ENCODE data around the gene DUSP28.

The DUSP28 gene

GRCh38 chr2:240579771-240580614 lies 19.8 kb downstream of the DUSP28 start:
- H3K23ac ChIP-seq (ENCODE audit: low read length in 2 of 2), result no peak overlapping the region
- H3K36me3 ChIP-seq (ENCODE audit: control insufficient read depth in 1 of 2, insufficient read depth in 2 of 2, low read depth in 1 of 2, low read length in 2 of 2), result peaks cover 47 to 49% of the 10 kb centered on the region in 2 experiments
- H2BK5ac ChIP-seq (ENCODE audit: low read depth, low read length, poor library complexity, severe bottlenecking), result no peak overlapping the region
- no peak overlapping the region for H2BK15ac ChIP-seq (ENCODE audit: low read depth, poor library complexity, severe bottlenecking)
- H2AK5ac ChIP-seq (ENCODE audit: low read length, severe bottlenecking), result peak overlapping the region; percentile 12
- no peak overlapping the region for H2AFZ ChIP-seq (ENCODE audit: low read depth, low read length)
- H4K91ac ChIP-seq (ENCODE audit: low read length), result peak overlapping the region; percentile 22
- H3K9ac ChIP-seq (ENCODE audit: low read length), result peak overlapping the region; percentile 65
- peak overlapping the region in 1 of 2 experiments; percentile 40 for H3K4me3 ChIP-seq (ENCODE audit: insufficient read depth in 1 of 2, low read depth in 1 of 2, low read length in 2 of 2)
- peak overlapping the region in 1 of 2 experiments; percentile 40 for H3K4ac ChIP-seq (ENCODE audit: low read depth in 1 of 2, low read length in 2 of 2)
- peak overlapping the region in 1 of 2 experiments; percentile 76 for H2BK12ac ChIP-seq (ENCODE audit: low read length in 2 of 2)
- H3K9me3 ChIP-seq (ENCODE audit: control insufficient read depth, low read length), result no peaks in the 10 kb centered on the region
- H3K27ac ChIP-seq (ENCODE audit: low read length, poor library complexity, severe bottlenecking), result peak overlapping the region; percentile 33
- no peak overlapping the region for H2BK120ac ChIP-seq (ENCODE audit: low read depth, low read length)
- peaks cover 30% of the 10 kb centered on the region for H3K4me1 ChIP-seq (ENCODE audit: control insufficient read depth, insufficient read depth, low read depth, low read length)
- H4K8ac ChIP-seq (ENCODE audit: low read length), result peak overlapping the region; percentile 16
- peaks cover 54% of the 10 kb centered on the region for H3K79me1 ChIP-seq (replicated peaks; ENCODE audit: low read length, poor library complexity, severe bottlenecking)
- H3K4me2 ChIP-seq (ENCODE audit: low read length, poor library complexity, severe bottlenecking), result peak overlapping the region; percentile 40
- DNase-seq, result peak; percentile 95
- no peaks in the 10 kb centered on the region for H3K27me3 ChIP-seq (ENCODE audit: control insufficient read depth in 1 of 2, insufficient read depth in 1 of 2, low read length in 2 of 2)
- peak overlapping the region in 1 of 2 experiments; percentile 30 for H3K14ac ChIP-seq (ENCODE audit: low read length in 2 of 2)
- 46% methylated on average over 27 of the region's 27 CpGs for WGBS
- H3K18ac ChIP-seq (ENCODE audit: low read depth in 1 of 2, low read length in 2 of 2), result no peak overlapping the region

GRCh38 chr2:240581811-240582210 lies 21.7 kb downstream of the DUSP28 start:
- H3K18ac ChIP-seq (ENCODE audit: low read depth in 1 of 2, low read length in 2 of 2), result no peak overlapping the region
- no peak overlapping the region for H3K4me3 ChIP-seq (ENCODE audit: insufficient read depth in 1 of 2, low read depth in 1 of 2, low read length in 2 of 2)
- no peak overlapping the region for H2BK120ac ChIP-seq (ENCODE audit: low read depth, low read length)
- peaks cover 29 to 31% of the 10 kb centered on the region in 2 experiments for H3K36me3 ChIP-seq (ENCODE audit: control insufficient read depth in 1 of 2, insufficient read depth in 2 of 2, low read depth in 1 of 2, low read length in 2 of 2)
- no peak overlapping the region for H3K27ac ChIP-seq (ENCODE audit: low read length, poor library complexity, severe bottlenecking)
- no peaks in the 10 kb centered on the region for H3K9me3 ChIP-seq (ENCODE audit: control insufficient read depth, low read length)
- H3K4me2 ChIP-seq (ENCODE audit: low read length, poor library complexity, severe bottlenecking), result no peak overlapping the region
- no peak overlapping the region for H2BK12ac ChIP-seq (ENCODE audit: low read length in 2 of 2)
- peaks cover 42% of the 10 kb centered on the region for H3K79me1 ChIP-seq (replicated peaks; ENCODE audit: low read length, poor library complexity, severe bottlenecking)
- no peak overlapping the region for H2BK5ac ChIP-seq (ENCODE audit: low read depth, low read length, poor library complexity, severe bottlenecking)
- no peak overlapping the region for H3K23ac ChIP-seq (ENCODE audit: low read length in 2 of 2)
- H4K91ac ChIP-seq (ENCODE audit: low read length), result no peak overlapping the region
- H3K14ac ChIP-seq (ENCODE audit: low read length in 2 of 2), result no peak overlapping the region
- no peak overlapping the region for H2BK15ac ChIP-seq (ENCODE audit: low read depth, poor library complexity, severe bottlenecking)
- no peaks in the 10 kb centered on the region for H3K27me3 ChIP-seq (ENCODE audit: control insufficient read depth in 1 of 2, insufficient read depth in 1 of 2, low read length in 2 of 2)
- no peak overlapping the region for H3K4ac ChIP-seq (ENCODE audit: low read depth in 1 of 2, low read length in 2 of 2)
- peaks cover 37% of the 10 kb centered on the region for H3K4me1 ChIP-seq (ENCODE audit: control insufficient read depth, insufficient read depth, low read depth, low read length)
- no peak for DNase-seq
- H4K8ac ChIP-seq (ENCODE audit: low read length), result no peak overlapping the region
- WGBS, result 95% methylated on average over 5 of the region's 5 CpGs
- no peak overlapping the region for H2AK5ac ChIP-seq (ENCODE audit: low read length, severe bottlenecking)
- no peak overlapping the region for H3K9ac ChIP-seq (ENCODE audit: low read length)
- no peak overlapping the region for H2AFZ ChIP-seq (ENCODE audit: low read depth, low read length)

- Histone ChIP-seq H3K27me3 (ENCODE audit: control insufficient read depth in 1 of 2, insufficient read depth in 1 of 2, low read length in 2 of 2) (no peaks in the 10 kb centered on the region), H4K91ac (ENCODE audit: low read length) (no peak overlapping the region), H3K18ac (ENCODE audit: low read depth in 1 of 2, low read length in 2 of 2) (no peak overlapping the region), H2AK5ac (ENCODE audit: low read length, severe bottlenecking) (no peak overlapping the region), H3K27ac (ENCODE audit: low read length, poor library complexity, severe bottlenecking) (no peak overlapping the region), H3K9me3 (ENCODE audit: control insufficient read depth, low read length) (no peaks in the 10 kb centered on the region), H3K79me1 (replicated peaks; ENCODE audit: low read length, poor library complexity, severe bottlenecking) (peaks cover 33% of the 10 kb centered on the region), H3K23ac (ENCODE audit: low read length in 2 of 2) (no peak overlapping the region), H3K14ac (ENCODE audit: low read length in 2 of 2) (no peak overlapping the region), H4K8ac (ENCODE audit: low read length) (no peak overlapping the region), H2AFZ (ENCODE audit: low read depth, low read length) (no peak overlapping the region), H3K9ac (ENCODE audit: low read length) (no peak overlapping the region), H2BK15ac (ENCODE audit: low read depth, poor library complexity, severe bottlenecking) (no peak overlapping the region), H3K4me1 (ENCODE audit: control insufficient read depth, insufficient read depth, low read depth, low read length) (peaks cover 40% of the 10 kb centered on the region), H3K4ac (ENCODE audit: low read depth in 1 of 2, low read length in 2 of 2) (no peak overlapping the region), H2BK12ac (ENCODE audit: low read length in 2 of 2) (no peak overlapping the region), H2BK5ac (ENCODE audit: low read depth, low read length, poor library complexity, severe bottlenecking) (no peak overlapping the region), H3K4me2 (ENCODE audit: low read length, poor library complexity, severe bottlenecking) (no peak overlapping the region), H3K36me3 (ENCODE audit: control insufficient read depth in 1 of 2, insufficient read depth in 2 of 2, low read depth in 1 of 2, low read length in 2 of 2) (peaks cover 19 to 21% of the 10 kb centered on the region in 2 experiments), H2BK120ac (ENCODE audit: low read depth, low read length) (no peak overlapping the region), H3K4me3 (ENCODE audit: insufficient read depth in 1 of 2, low read depth in 1 of 2, low read length in 2 of 2) (no peak overlapping the region)
- WGBS, result 84% methylated on average over 3 of the region's 3 CpGs
- no peak for DNase-seq
These were observed 22.6 kb downstream of the DUSP28 start for GRCh38 chr2:240582781-240583180.

GRCh38 chr2:240583774-240584173 lies 23.6 kb downstream of the DUSP28 start:
- H3K27me3 ChIP-seq (ENCODE audit: control insufficient read depth in 1 of 2, insufficient read depth in 1 of 2, low read length in 2 of 2), result no peaks in the 10 kb centered on the region
- H3K9me3 ChIP-seq (ENCODE audit: control insufficient read depth, low read length), result no peaks in the 10 kb centered on the region
- H2BK15ac ChIP-seq (ENCODE audit: low read depth, poor library complexity, severe bottlenecking), result no peak overlapping the region
- no peak for DNase-seq
- H3K9ac ChIP-seq (ENCODE audit: low read length), result no peak overlapping the region
- H3K4me1 ChIP-seq (ENCODE audit: control insufficient read depth, insufficient read depth, low read depth, low read length), result peaks cover 46% of the 10 kb centered on the region
- no peak overlapping the region for H2BK120ac ChIP-seq (ENCODE audit: low read depth, low read length)
- WGBS, result 91% methylated on average over 4 of the region's 4 CpGs
- H3K14ac ChIP-seq (ENCODE audit: low read length in 2 of 2), result no peak overlapping the region
- peaks cover 27% of the 10 kb centered on the region for H3K79me1 ChIP-seq (replicated peaks; ENCODE audit: low read length, poor library complexity, severe bottlenecking)
- peaks cover 10 to 12% of the 10 kb centered on the region in 2 experiments for H3K36me3 ChIP-seq (ENCODE audit: control insufficient read depth in 1 of 2, insufficient read depth in 2 of 2, low read depth in 1 of 2, low read length in 2 of 2)
- no peak overlapping the region for H2BK12ac ChIP-seq (ENCODE audit: low read length in 2 of 2)
- H3K18ac ChIP-seq (ENCODE audit: low read depth in 1 of 2, low read length in 2 of 2), result no peak overlapping the region
- H3K4me3 ChIP-seq (ENCODE audit: insufficient read depth in 1 of 2, low read depth in 1 of 2, low read length in 2 of 2), result no peak overlapping the region
- H2AFZ ChIP-seq (ENCODE audit: low read depth, low read length), result no peak overlapping the region
- H3K4me2 ChIP-seq (ENCODE audit: low read length, poor library complexity, severe bottlenecking), result no peak overlapping the region
- H4K91ac ChIP-seq (ENCODE audit: low read length), result no peak overlapping the region
- H4K8ac ChIP-seq (ENCODE audit: low read length), result no peak overlapping the region
- H3K4ac ChIP-seq (ENCODE audit: low read depth in 1 of 2, low read length in 2 of 2), result no peak overlapping the region
- H3K27ac ChIP-seq (ENCODE audit: low read length, poor library complexity, severe bottlenecking), result no peak overlapping the region
- no peak overlapping the region for H2AK5ac ChIP-seq (ENCODE audit: low read length, severe bottlenecking)
- H3K23ac ChIP-seq (ENCODE audit: low read length in 2 of 2), result no peak overlapping the region
- no peak overlapping the region for H2BK5ac ChIP-seq (ENCODE audit: low read depth, low read length, poor library complexity, severe bottlenecking)
